ENCODE measurements around the gene LRIT2.

- no peak for TF ChIP-seq POLR2A (IDR thresholded peaks at IDR 0.05; ENCODE audit: low read length)
- no peak for TF ChIP-seq GATA1 (IDR thresholded peaks at IDR 0.05; ENCODE audit: low read depth, low read length)
Observed at GRCh38 chr10:84213076-84213475, 12.3 kb downstream of the LRIT2 start.

Measured in erythroblast (primary cell).